H9 (cell line): ENCODE measurements around the gene IQSEC1. TPM values are rescaled to one million over a fixed set of nuclear protein-coding genes. Genes with fewer than 3 reads are reported as not detected.
A peak's percentile ranks its signal among the peaks of the same experiment; 100 is the strongest.

Experiments
- DNase-seq: peaks from one replicate; pipeline ENCODE4 v3.0.0-alpha.2; 2017
- H2AFZ ChIP-seq: one replicate; pipeline ENCODE4 v1.6.1; 2013; ENCODE audit warnings: mild to moderate bottlenecking, low read length, control low read depth, moderate library complexity
- H2AK5ac ChIP-seq: 2 replicates; pipeline ENCODE4 v1.6.1; 2013; ENCODE audit warnings: low read length, control low read depth, mixed read lengths; ENCODE audit not compliant: insufficient read length
- H2BK120ac ChIP-seq: one replicate; pipeline ENCODE4 v1.6.1; 2013; ENCODE audit warnings: low read depth, mild to moderate bottlenecking, low read length, control low read depth, inconsistent platforms; ENCODE audit not compliant: poor library complexity, severe bottlenecking
- H2BK12ac ChIP-seq: 2 replicates; pipeline ENCODE4 v1.6.1; 2013; ENCODE audit warnings: low read length, control low read depth, mixed read lengths, low read depth; ENCODE audit not compliant: insufficient read length
- H2BK15ac ChIP-seq: 2 replicates; pipeline ENCODE4 v1.6.1; 2013; ENCODE audit warnings: low read depth, low read length, control low read depth
- H2BK20ac ChIP-seq: one replicate; pipeline ENCODE4 v1.6.1; 2013; ENCODE audit warnings: low read depth, mild to moderate bottlenecking, low read length, control low read depth, inconsistent platforms; ENCODE audit not compliant: poor library complexity, severe bottlenecking
- H2BK5ac ChIP-seq: 2 replicates; pipeline ENCODE4 v1.6.1; 2013; ENCODE audit warnings: low read length, control low read depth, mixed read lengths; ENCODE audit not compliant: insufficient read length
- H3K14ac ChIP-seq: 2 replicates; pipeline ENCODE4 v1.6.1; 2013; ENCODE audit warnings: low read length, control low read depth; ENCODE audit not compliant: insufficient read depth
- H3K18ac ChIP-seq: 2 replicates; pipeline ENCODE4 v1.6.1; 2013; ENCODE audit warnings: low read depth, mild to moderate bottlenecking, mixed read lengths, low read length, control low read depth; ENCODE audit not compliant: insufficient read length
- H3K23ac ChIP-seq: 2 replicates; pipeline ENCODE4 v1.6.1; 2013; ENCODE audit warnings: low read length, control low read depth, mixed read lengths, low read depth; ENCODE audit not compliant: insufficient read length
- H3K23me2 ChIP-seq: 2 replicates; pipeline ENCODE4 v1.6.1; 2013; ENCODE audit warnings: low read depth, mild to moderate bottlenecking, mixed read lengths, low read length, control low read depth; ENCODE audit not compliant: insufficient read length, poor library complexity, severe bottlenecking
- H3K27ac ChIP-seq: 2 replicates; pipeline ENCODE4 v1.5.1; 2013; ENCODE audit warnings: low read length, control low read depth, mixed read lengths, low read depth; ENCODE audit not compliant: insufficient read length
- H3K27me3 ChIP-seq: 2 replicates; pipeline ENCODE4 v1.6.1; 2013; ENCODE audit warnings: low read length, control low read depth, inconsistent platforms; ENCODE audit not compliant: insufficient read depth
- H3K4ac ChIP-seq: 2 replicates; pipeline ENCODE4 v1.6.1; 2013; ENCODE audit warnings: low read depth, mild to moderate bottlenecking, control low read depth, inconsistent platforms, low read length, moderate library complexity
- H3K4me1 ChIP-seq: 2 replicates; pipeline ENCODE4 v1.6.1; 2013; ENCODE audit warnings: low read length, control low read depth, inconsistent platforms; ENCODE audit not compliant: insufficient read depth
- H3K4me2 ChIP-seq: 2 replicates; pipeline ENCODE4 v1.6.1; 2013; ENCODE audit warnings: low read length, control low read depth, mixed read lengths; ENCODE audit not compliant: insufficient read length, insufficient read depth
- H3K56ac ChIP-seq: 2 replicates; pipeline ENCODE4 v1.6.1; 2013; ENCODE audit warnings: low read depth, mild to moderate bottlenecking, mixed read lengths, low read length, control low read depth; ENCODE audit not compliant: insufficient read length
- H3K79me1 ChIP-seq: 2 replicates; pipeline ENCODE4 v1.6.1; 2013; ENCODE audit warnings: low read depth, mild to moderate bottlenecking, moderate library complexity, low read length, control low read depth, inconsistent platforms; ENCODE audit not compliant: insufficient read depth, poor library complexity, severe bottlenecking
- H3K79me2 ChIP-seq: 2 replicates; pipeline ENCODE4 v1.6.1; 2013; ENCODE audit warnings: low read length, control low read depth, inconsistent platforms; ENCODE audit not compliant: insufficient read depth
- H3K9ac ChIP-seq: 2 replicates; pipeline ENCODE4 v1.6.1; 2013; ENCODE audit warnings: low read length, control low read depth, mixed read lengths; ENCODE audit not compliant: insufficient read length; ENCODE audit errors: extremely low read depth
- H3K9me3 ChIP-seq: one replicate; pipeline ENCODE4 v1.6.1; 2013; ENCODE audit warnings: low read depth, low read length, inconsistent platforms; ENCODE audit not compliant: control insufficient read depth
- H3T11ph ChIP-seq: one replicate; pipeline ENCODE4 v1.6.1; 2013; ENCODE audit warnings: mild to moderate bottlenecking, low read length, control low read depth, inconsistent platforms
- H4K20me1 ChIP-seq: one replicate; pipeline ENCODE4 v1.6.1; 2013; ENCODE audit not compliant: control insufficient read depth, insufficient read length, insufficient read depth
- H4K5ac ChIP-seq: 2 replicates; pipeline ENCODE4 v1.6.1; 2013; ENCODE audit warnings: low read depth, mild to moderate bottlenecking, mixed read lengths, low read length, control low read depth; ENCODE audit not compliant: insufficient read length
- H4K8ac ChIP-seq: replicated peaks from 2 replicates; pipeline ENCODE4 v1.6.1; 2013; ENCODE audit warnings: low read length, control low read depth, mixed read lengths, low read depth; ENCODE audit not compliant: insufficient read length
- H4K91ac ChIP-seq: 2 replicates; pipeline ENCODE4 v1.6.1; 2013; ENCODE audit warnings: low read depth, mild to moderate bottlenecking, moderate library complexity, mixed read lengths, low read length, control low read depth; ENCODE audit not compliant: insufficient read length
- H3K27ac Mint-ChIP-seq, 3 experiments: 2 replicates in 2 of 3; 3 replicates in 1 of 3; pipeline ENCODE4 v1.8.0; 2020 to 2021; ENCODE audit warnings: mixed read lengths in 3 of 3, mild to moderate bottlenecking in 1 of 3, moderate library complexity in 1 of 3
- H3K27me3 Mint-ChIP-seq: 2 replicates; pipeline ENCODE4 v1.8.0; 2021; ENCODE audit warnings: low read depth, mild to moderate bottlenecking, moderate library complexity, mixed read lengths
- H3K36me3 Mint-ChIP-seq, 3 experiments: 2 replicates in 2 of 3; 3 replicates in 1 of 3; pipeline ENCODE4 v1.8.0; 2020 to 2021; ENCODE audit warnings: low read depth in 3 of 3, mixed read lengths in 3 of 3; ENCODE audit not compliant: insufficient read depth in 1 of 3
- H3K4me1 Mint-ChIP-seq, 2 experiments: 2 replicates each; pipeline ENCODE4 v1.8.0; 2020; ENCODE audit warnings: mixed read lengths in 2 of 2
- H3K4me3 Mint-ChIP-seq, 2 experiments: 2 replicates in 1 of 2; 3 replicates in 1 of 2; pipeline ENCODE4 v1.8.0; 2020 to 2021; ENCODE audit warnings: mild to moderate bottlenecking in 2 of 2, mixed read lengths in 2 of 2, moderate library complexity in 1 of 2
- H3K9me3 Mint-ChIP-seq, 2 experiments: 2 replicates in 1 of 2; 3 replicates in 1 of 2; pipeline ENCODE4 v1.8.0; 2020; ENCODE audit warnings: mild to moderate bottlenecking in 2 of 2, mixed read lengths in 2 of 2, moderate library complexity in 1 of 2
- WGBS: extraction: QIAGEN DNeasy Blood & Tissue Kit; methylation state at CpG from one replicate; pipeline ENCODE4 v1.1.7; 2013; ENCODE audit warnings: missing lambda C conversion rate, low lambda C conversion rate, mixed read lengths; ENCODE audit not compliant: insufficient read length; ENCODE audit errors: extremely low coverage; 5-methylcytosine and 5-hydroxymethylcytosine counted together
- total RNA-seq: library from RNA; stranded (reverse); gene quantifications from 2 replicates; pipeline ENCODE4 v1.2.1, GENCODE V29; 2021
- TF ChIP-seq, protein P1 (sequence below): fragments of 200-600 bp; sonication (generic); conservative IDR thresholded peaks from 3 replicates; pipeline ENCODE4 v1.8.0; 2021; ENCODE audit warnings: antibody characterized with exemption, mild to moderate bottlenecking

IQSEC1 gene
- total RNA-seq, 1 experiment from 2014 or later = 19.1 TPM

DNA sequence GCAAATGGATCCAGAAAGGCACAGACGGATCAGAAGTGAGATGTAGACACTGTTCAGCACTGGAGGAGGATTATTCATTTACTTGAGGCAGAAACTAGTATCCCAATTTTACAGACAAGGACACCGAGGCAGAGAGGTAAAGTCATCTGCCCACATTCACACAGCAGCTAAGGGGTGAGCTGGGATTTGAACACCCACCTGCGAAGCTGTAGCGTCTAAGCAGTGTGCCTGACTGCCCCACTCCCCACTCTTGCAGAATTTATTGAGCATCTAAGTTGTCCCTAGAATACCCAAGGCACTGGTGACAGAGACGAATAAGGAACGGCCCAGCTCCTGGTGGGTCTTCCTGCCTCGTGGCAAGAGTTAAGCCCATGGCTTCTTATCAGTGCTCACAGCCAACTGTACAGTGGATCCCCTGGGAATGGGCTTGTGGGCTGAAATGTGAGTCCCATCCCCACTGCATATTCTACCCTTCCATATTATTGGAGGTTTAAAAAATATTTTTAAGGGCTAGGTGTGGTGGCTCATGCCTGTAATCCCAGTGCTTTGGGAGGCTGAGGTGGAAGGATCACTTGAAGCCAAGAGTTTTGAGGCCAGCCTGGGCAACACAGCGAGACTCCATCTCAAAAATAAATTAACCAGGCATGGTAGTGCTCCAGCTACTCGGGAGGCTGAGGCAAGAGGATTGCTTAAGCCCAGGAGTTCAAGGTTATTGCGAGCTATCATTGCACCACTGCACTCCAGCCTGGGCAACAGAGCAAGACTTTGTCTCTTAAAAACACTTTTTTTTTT lies 77.6 kb downstream of the IQSEC1 start:
- H3K79me1 ChIP-seq = no peaks in the 10 kb centered on the region
- Mint-ChIP-seq H3K36me3 (no peaks in the 10 kb centered on the region; a peak in 1 of 7 replicates), H3K27ac (peak overlapping the region in 2 of 3 experiments; percentile 64 to 86; a peak in 2 of 7 replicates), H3K27me3 (peaks cover 46% of the 10 kb centered on the region), H3K4me3 (peak overlapping the region in 1 of 2 experiments; percentile 90; a peak in 3 of 5 replicates), H3K9me3 (no peaks in the 10 kb centered on the region), H3K4me1 (peaks cover 12 to 14% of the 10 kb centered on the region in 2 experiments)
- H4K20me1 ChIP-seq = no peaks in the 10 kb centered on the region
- no peak overlapping the region for H2BK120ac ChIP-seq
- TF ChIP-seq, protein P1, sequence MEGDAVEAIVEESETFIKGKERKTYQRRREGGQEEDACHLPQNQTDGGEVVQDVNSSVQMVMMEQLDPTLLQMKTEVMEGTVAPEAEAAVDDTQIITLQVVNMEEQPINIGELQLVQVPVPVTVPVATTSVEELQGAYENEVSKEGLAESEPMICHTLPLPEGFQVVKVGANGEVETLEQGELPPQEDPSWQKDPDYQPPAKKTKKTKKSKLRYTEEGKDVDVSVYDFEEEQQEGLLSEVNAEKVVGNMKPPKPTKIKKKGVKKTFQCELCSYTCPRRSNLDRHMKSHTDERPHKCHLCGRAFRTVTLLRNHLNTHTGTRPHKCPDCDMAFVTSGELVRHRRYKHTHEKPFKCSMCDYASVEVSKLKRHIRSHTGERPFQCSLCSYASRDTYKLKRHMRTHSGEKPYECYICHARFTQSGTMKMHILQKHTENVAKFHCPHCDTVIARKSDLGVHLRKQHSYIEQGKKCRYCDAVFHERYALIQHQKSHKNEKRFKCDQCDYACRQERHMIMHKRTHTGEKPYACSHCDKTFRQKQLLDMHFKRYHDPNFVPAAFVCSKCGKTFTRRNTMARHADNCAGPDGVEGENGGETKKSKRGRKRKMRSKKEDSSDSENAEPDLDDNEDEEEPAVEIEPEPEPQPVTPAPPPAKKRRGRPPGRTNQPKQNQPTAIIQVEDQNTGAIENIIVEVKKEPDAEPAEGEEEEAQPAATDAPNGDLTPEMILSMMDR = no peak
- no peak overlapping the region for H3K27ac ChIP-seq
- H2BK12ac ChIP-seq = no peak overlapping the region
- no peak overlapping the region for H3K4ac ChIP-seq
- no peak overlapping the region for H2BK15ac ChIP-seq
- 0 out of 2 replicates have a peak, but pooled peaks cover 3% of the 10 kb centered on the region for H3K4me1 ChIP-seq
- H3K23ac ChIP-seq = no peak overlapping the region
- no peak overlapping the region for H3K14ac ChIP-seq
- H3K9me3 ChIP-seq = no peaks in the 10 kb centered on the region
- no peak overlapping the region for H2BK20ac ChIP-seq
- no peak overlapping the region for H3T11ph ChIP-seq
- no peak overlapping the region for H2AFZ ChIP-seq
- H3K56ac ChIP-seq = no peak overlapping the region
- H2AK5ac ChIP-seq = no peak overlapping the region
- peak overlapping the region; percentile 88 for H4K5ac ChIP-seq
- no peak for DNase-seq
- no peaks in the 10 kb centered on the region for H3K79me2 ChIP-seq
- H2BK5ac ChIP-seq = no peak overlapping the region
- H3K9ac ChIP-seq = no peak overlapping the region
- peaks cover 11% of the 10 kb centered on the region for H3K23me2 ChIP-seq
- no CpG with 5 or more reads among the region's 10 CpGs for WGBS
- no peak overlapping the region for H4K8ac ChIP-seq
- no peak overlapping the region for H4K91ac ChIP-seq
- H3K18ac ChIP-seq = peak overlapping the region; percentile 63
- no peaks in the 10 kb centered on the region; the same call in 1 of the 2 replicates for H3K27me3 ChIP-seq
- peak overlapping the region; percentile 22 for H3K4me2 ChIP-seq
